ENCODE data around the gene PSMD1.

The PSMD1 gene

GRCh38 chr2:231203087-231203486 is 146.4 kb downstream of the PSMD1 start:
- DNase-seq (ENCODE audit: extremely low spot score), result no peak
- TF ChIP-seq SP1 (IDR thresholded peaks at IDR 0.05) (no peak), ARNT (IDR thresholded peaks at IDR 0.05) (no peak), CTBP1 (IDR thresholded peaks at IDR 0.05; ENCODE audit: borderline replicate concordance) (no peak), SUZ12 (IDR thresholded peaks at IDR 0.05) (no peak), FOXA1 (IDR thresholded peaks at IDR 0.05) (no peak)
- POLR2A ChIA-PET, result no interaction called here
- CTCF ChIA-PET, result no interaction called here

- no peak for TF ChIP-seq L3MBTL2 (conservative IDR thresholded peaks at IDR 0.05)
- no peak for TF ChIP-seq SUZ12 (IDR thresholded peaks at IDR 0.05)
- TF ChIP-seq NFRKB (IDR thresholded peaks at IDR 0.05), result no peak
- TF ChIP-seq, protein P1, sequence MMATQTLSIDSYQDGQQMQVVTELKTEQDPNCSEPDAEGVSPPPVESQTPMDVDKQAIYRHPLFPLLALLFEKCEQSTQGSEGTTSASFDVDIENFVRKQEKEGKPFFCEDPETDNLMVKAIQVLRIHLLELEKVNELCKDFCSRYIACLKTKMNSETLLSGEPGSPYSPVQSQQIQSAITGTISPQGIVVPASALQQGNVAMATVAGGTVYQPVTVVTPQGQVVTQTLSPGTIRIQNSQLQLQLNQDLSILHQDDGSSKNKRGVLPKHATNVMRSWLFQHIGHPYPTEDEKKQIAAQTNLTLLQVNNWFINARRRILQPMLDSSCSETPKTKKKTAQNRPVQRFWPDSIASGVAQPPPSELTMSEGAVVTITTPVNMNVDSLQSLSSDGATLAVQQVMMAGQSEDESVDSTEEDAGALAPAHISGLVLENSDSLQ (IDR thresholded peaks at IDR 0.05), result no peak
- no peak for TF ChIP-seq BHLHE40 (IDR thresholded peaks at IDR 0.05; ENCODE audit: borderline replicate concordance)
- no peak for TF ChIP-seq LEF1 (IDR thresholded peaks at IDR 0.05; ENCODE audit: borderline replicate concordance)
- no peak for TF ChIP-seq ZNF384 (IDR thresholded peaks at IDR 0.05)
- TF ChIP-seq CTBP1 (IDR thresholded peaks at IDR 0.05; ENCODE audit: borderline replicate concordance), result no peak
- TF ChIP-seq SP1 (IDR thresholded peaks at IDR 0.05), result no peak
- TF ChIP-seq FOXK2 (IDR thresholded peaks at IDR 0.05), result no peak
- no peak for TF ChIP-seq FOXA1 (IDR thresholded peaks at IDR 0.05)
- TF ChIP-seq ARNT (IDR thresholded peaks at IDR 0.05), result no peak
- TF ChIP-seq ELF4 (IDR thresholded peaks at IDR 0.05), result no peak
- no peak for TF ChIP-seq FOXM1 (IDR thresholded peaks at IDR 0.05; ENCODE audit: borderline replicate concordance)
- no peak for TF ChIP-seq HDGF (IDR thresholded peaks at IDR 0.05; ENCODE audit: borderline replicate concordance)
- no peak for TF ChIP-seq TARDBP (IDR thresholded peaks at IDR 0.05)
- DNase-seq (ENCODE audit: extremely low spot score), result no peak
- ChIA-PET CTCF (no interaction called here), POLR2A (no interaction called here)
Measured at GRCh38 chr2:231204146-231204545, 147.5 kb downstream of the PSMD1 start.

- no peak for DNase-seq (ENCODE audit: extremely low spot score)
- POLR2A ChIA-PET, result no interaction called here
- TF ChIP-seq, protein P1 (IDR thresholded peaks at IDR 0.05), result no peak
- TF ChIP-seq L3MBTL2 (conservative IDR thresholded peaks at IDR 0.05) (no peak), FOXA1 (IDR thresholded peaks at IDR 0.05) (no peak), ELF4 (IDR thresholded peaks at IDR 0.05) (no peak), LEF1 (IDR thresholded peaks at IDR 0.05; ENCODE audit: borderline replicate concordance) (no peak), BHLHE40 (IDR thresholded peaks at IDR 0.05; ENCODE audit: borderline replicate concordance) (no peak), ARNT (IDR thresholded peaks at IDR 0.05) (no peak), TARDBP (IDR thresholded peaks at IDR 0.05) (no peak), ZNF384 (IDR thresholded peaks at IDR 0.05) (no peak), FOXK2 (IDR thresholded peaks at IDR 0.05) (no peak)
- CTCF ChIA-PET, result no interaction called here
Measured at GRCh38 chr2:231204581-231204980, 147.9 kb downstream of the PSMD1 start.

- POLR2A ChIA-PET, result no interaction called here
Measured at GRCh38 chr2:231207734-231208133, 151.1 kb downstream of the PSMD1 start.

GRCh38 chr2:231210782-231211181 is 154.1 kb downstream of the PSMD1 start:
- TF ChIP-seq HDGF (IDR thresholded peaks at IDR 0.05; ENCODE audit: borderline replicate concordance), result no peak
- no peak for TF ChIP-seq CTBP1 (IDR thresholded peaks at IDR 0.05; ENCODE audit: borderline replicate concordance)
- TF ChIP-seq ELF4 (IDR thresholded peaks at IDR 0.05), result no peak
- CTCF ChIA-PET, result no interaction called here
- no peak for DNase-seq (ENCODE audit: extremely low spot score)
- POLR2A ChIA-PET, result interaction anchor here (1.0 kb wide), 1 partner anchor 253 kb away, joined by 3 read pairs; the partner anchor contains the start of gene NCL

More at GRCh38 chr2:231207734-231208133, 151.1 kb downstream of the PSMD1 start:
- CTCF ChIA-PET, result no interaction called here
- DNase-seq (ENCODE audit: extremely low spot score), result no peak
- TF ChIP-seq HDGF (IDR thresholded peaks at IDR 0.05; ENCODE audit: borderline replicate concordance) (no peak), SUZ12 (IDR thresholded peaks at IDR 0.05) (no peak), BHLHE40 (IDR thresholded peaks at IDR 0.05; ENCODE audit: borderline replicate concordance) (no peak), ARNT (IDR thresholded peaks at IDR 0.05) (no peak), LEF1 (IDR thresholded peaks at IDR 0.05; ENCODE audit: borderline replicate concordance) (no peak), TARDBP (IDR thresholded peaks at IDR 0.05) (no peak), L3MBTL2 (conservative IDR thresholded peaks at IDR 0.05) (no peak), NFRKB (IDR thresholded peaks at IDR 0.05) (no peak), FOXA1 (IDR thresholded peaks at IDR 0.05) (no peak), ELF4 (IDR thresholded peaks at IDR 0.05) (no peak), SP1 (IDR thresholded peaks at IDR 0.05) (no peak), CTBP1 (IDR thresholded peaks at IDR 0.05; ENCODE audit: borderline replicate concordance) (no peak), ZNF384 (IDR thresholded peaks at IDR 0.05) (no peak)
- TF ChIP-seq, protein P1 (IDR thresholded peaks at IDR 0.05), result no peak

DNA sequence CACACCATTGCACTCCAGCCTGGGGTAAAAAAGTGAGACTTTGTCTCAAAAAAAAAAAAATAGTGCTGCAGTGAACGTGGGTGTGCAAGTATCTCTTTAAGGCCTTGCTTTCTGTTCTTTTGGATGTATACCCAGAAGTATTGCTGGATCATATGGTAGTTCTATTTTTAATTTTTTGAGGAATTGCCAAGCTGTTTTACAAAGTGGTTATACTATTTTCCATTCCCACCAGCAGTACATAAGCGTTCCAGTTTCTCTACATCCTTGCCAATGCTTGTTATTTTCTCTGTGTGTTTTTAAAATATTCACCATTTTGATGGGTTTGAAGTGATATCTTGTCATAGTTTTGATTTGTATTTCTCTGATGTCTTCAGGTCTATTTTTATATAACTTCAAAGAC is 154.8 kb downstream of the PSMD1 start:
- ChIA-PET CTCF (interaction anchor here (0.9 kb wide), 1 partner anchor 199 kb away, joined by 3 read pairs; no protein-coding TSS in a partner anchor), POLR2A (no interaction called here)
- TF ChIP-seq HDGF (IDR thresholded peaks at IDR 0.05; ENCODE audit: borderline replicate concordance), result no peak
- no peak for TF ChIP-seq NFRKB (IDR thresholded peaks at IDR 0.05)
- TF ChIP-seq TARDBP (IDR thresholded peaks at IDR 0.05), result no peak
- TF ChIP-seq CTBP1 (IDR thresholded peaks at IDR 0.05; ENCODE audit: borderline replicate concordance), result no peak
- no peak for TF ChIP-seq BHLHE40 (IDR thresholded peaks at IDR 0.05; ENCODE audit: borderline replicate concordance)
- TF ChIP-seq FOXA1 (IDR thresholded peaks at IDR 0.05), result no peak
- TF ChIP-seq LEF1 (IDR thresholded peaks at IDR 0.05; ENCODE audit: borderline replicate concordance), result no peak
- no peak for TF ChIP-seq FOXM1 (IDR thresholded peaks at IDR 0.05; ENCODE audit: borderline replicate concordance)
- TF ChIP-seq FOXK2 (IDR thresholded peaks at IDR 0.05), result no peak
- no peak for TF ChIP-seq ZNF384 (IDR thresholded peaks at IDR 0.05)
- no peak for TF ChIP-seq L3MBTL2 (conservative IDR thresholded peaks at IDR 0.05)
- no peak for TF ChIP-seq SP1 (IDR thresholded peaks at IDR 0.05)
- TF ChIP-seq SUZ12 (IDR thresholded peaks at IDR 0.05), result no peak
- TF ChIP-seq, protein P1 (IDR thresholded peaks at IDR 0.05), result no peak
- TF ChIP-seq ELF4 (IDR thresholded peaks at IDR 0.05), result no peak
- TF ChIP-seq ARNT (IDR thresholded peaks at IDR 0.05), result no peak
- DNase-seq (ENCODE audit: extremely low spot score), result no peak

Data from HEK293T (cell line).